Retina (tissue), 1 donor: ENCODE data around the gene PROSER3.
"Not testable (repeated sequence)": the region's sequence is repeated elsewhere in the genome, so short reads cannot be mapped to it uniquely, and the experiment has no call there.

Source experiments
- DNase-seq: peaks from one replicate; pipeline ENCODE4 v3.0.0-alpha.2; 2016

The PROSER3 gene

DNA sequence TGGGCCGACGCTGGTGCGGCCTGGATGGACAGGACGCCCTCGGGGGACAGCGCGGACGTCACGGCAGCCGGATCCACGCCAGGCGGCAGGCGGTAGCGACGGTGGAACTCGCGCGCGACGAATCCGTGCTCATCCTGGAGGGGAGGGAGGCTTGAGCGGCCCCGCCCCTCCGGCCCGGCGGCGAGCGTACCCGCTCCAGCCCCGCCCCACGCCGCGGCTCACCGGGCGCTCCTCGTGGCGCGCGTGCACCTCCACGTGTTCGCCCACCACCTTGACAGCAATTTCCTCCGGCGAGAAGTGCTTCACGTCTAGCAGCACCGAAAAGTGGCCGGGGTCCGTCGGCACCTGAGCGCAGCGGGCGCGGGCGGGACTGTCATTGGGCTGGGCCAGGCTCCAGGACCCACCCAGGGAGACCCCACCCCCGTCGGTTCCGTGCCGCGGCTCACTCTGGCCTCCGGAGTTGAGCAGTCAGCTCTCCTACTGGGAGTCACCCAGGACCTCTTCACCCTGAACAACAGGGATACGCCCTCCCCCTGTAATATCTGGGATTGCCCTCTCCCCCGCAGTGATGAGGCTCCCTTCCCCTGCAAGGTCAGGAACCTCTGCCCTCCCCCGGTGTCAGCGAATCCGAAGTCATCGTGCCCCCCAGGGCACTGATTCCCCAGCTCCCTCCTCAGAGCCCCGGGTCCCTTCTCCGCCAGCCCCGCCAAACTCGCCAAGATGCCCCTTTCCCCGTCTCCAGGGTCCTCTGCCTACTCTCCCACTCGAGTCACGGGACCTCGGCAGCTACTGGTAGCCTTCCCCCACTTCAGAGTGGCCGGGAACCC lies 2.2 kb upstream of the PROSER3 start:
- DNase-seq, result peak; percentile 59

DNA sequence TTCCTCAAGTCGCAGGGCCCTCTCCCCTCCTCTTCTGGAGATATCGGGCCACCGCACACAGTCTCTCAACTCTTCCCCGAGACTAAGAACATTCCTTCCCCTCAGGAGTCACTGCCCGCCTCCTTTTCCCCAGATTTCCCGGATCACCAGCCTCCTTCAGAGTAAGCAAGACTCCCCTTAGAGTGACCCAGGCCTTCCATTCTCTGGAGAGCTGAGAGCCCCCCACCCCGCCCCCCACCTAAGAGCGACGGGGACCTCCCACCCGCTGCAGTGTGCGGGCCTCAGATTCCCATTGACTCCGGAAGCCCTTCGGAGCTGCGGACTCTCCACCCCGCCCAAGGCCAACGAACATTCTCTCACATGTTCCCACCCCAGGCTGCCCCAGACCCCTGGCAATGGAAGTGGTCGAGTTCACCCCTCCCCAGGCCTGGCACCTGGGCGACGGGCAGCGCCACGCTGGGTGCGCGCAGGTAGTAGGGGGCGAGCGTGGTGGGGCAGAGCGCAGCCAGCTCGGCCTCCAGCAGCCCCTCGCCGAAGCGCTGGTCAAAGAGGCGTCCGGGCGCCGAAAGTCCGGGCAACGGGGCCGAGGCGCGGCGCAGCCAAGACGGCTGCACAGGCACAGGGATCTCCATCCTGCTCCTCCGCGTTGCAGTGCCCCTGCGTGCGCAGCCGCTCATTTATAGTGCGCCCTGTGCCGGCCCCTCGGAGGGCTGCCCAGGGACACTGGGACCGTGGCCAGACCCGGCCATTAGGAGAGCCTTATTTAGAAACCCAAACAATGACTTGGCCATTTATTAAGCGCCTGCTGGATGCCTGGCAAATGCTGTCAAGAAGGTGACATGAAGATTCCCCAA lies 1.4 kb upstream of the PROSER3 start, which contains the start of gene HSPB6:
Gene HSPB6, minus strand, starts transcription at position 653 of the 854 bp plus-strand sequence. Its CDS starts 21 bp downstream, at position 632.
- peak; percentile 55 for DNase-seq

DNA sequence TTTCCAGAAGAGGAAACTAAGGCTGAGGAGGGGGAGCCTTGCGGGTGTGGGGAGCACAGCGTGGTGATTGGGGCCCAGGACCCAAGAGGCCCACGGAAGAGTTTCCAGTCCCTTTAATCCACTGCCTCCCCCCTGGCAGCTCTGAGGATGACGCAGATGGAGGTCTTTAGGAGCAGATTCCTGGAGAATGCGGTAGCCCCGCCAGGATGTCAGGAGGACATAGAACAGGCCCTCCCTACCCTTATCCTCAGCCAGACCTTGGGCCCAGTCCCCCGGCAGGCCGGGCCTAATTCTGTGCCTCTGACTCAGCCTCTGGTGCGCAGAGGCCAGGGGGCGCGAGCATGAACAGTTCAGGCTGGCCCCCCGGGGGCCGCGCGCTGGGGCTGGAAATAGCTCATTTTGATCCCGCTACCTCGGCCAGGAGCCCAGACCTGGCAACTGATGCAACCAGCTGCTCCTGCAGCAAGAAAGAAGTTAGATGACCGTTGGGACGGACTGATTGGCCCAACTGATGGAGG lies 686 bp upstream of the PROSER3 start:
- no peak for DNase-seq

DNA sequence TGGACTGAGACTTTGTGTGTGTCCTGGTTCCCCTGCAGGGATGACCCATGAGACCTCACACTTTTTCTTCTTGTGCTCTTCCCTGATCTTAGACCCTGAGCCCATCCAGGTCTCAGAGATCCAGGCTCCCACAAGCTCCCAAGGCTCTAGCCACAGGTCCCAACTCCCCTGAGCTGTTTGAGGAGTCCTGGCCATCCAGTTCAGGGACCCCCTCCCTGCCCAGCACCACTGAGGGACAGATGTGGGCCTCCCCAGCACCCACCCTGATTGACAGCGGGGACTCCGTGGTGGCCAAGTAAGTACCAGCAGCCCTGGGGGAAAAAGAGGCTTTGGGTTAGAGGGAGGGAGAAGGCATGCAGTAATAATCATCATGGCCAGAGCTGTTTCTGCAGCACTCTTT lies 1.7 kb downstream of the PROSER3 start:
- no peak for DNase-seq

DNA sequence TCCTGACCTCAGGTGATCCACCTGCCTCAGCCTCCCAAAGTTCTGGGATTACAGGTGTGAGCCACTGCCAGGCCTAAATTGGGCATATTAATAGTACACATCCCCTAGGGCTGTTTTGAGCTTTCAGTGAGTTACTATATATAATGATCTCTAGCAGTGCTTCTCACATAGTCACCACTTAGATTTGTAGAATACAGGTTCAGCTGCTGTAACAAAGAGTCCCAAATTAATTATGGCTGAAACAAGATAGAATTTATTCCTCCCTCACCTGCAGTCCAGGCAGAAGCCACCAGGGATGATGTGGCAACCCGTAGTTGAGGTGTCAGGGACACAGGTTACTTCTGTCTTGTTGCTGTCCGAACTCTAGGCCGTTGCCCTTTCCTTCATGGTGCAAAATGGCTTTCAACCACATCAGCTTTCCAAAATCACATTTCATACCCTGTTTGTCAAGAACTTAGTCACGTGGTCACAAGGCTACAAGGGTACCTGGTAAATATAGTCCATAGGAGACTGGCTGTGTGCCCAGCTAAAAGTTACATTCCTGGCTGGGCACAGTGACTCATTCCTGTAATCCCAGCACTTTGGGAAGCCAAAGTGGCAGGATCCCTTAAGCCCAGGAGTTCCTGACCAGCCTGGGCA lies 2.9 kb downstream of the PROSER3 start:
- no peak for DNase-seq

DNA sequence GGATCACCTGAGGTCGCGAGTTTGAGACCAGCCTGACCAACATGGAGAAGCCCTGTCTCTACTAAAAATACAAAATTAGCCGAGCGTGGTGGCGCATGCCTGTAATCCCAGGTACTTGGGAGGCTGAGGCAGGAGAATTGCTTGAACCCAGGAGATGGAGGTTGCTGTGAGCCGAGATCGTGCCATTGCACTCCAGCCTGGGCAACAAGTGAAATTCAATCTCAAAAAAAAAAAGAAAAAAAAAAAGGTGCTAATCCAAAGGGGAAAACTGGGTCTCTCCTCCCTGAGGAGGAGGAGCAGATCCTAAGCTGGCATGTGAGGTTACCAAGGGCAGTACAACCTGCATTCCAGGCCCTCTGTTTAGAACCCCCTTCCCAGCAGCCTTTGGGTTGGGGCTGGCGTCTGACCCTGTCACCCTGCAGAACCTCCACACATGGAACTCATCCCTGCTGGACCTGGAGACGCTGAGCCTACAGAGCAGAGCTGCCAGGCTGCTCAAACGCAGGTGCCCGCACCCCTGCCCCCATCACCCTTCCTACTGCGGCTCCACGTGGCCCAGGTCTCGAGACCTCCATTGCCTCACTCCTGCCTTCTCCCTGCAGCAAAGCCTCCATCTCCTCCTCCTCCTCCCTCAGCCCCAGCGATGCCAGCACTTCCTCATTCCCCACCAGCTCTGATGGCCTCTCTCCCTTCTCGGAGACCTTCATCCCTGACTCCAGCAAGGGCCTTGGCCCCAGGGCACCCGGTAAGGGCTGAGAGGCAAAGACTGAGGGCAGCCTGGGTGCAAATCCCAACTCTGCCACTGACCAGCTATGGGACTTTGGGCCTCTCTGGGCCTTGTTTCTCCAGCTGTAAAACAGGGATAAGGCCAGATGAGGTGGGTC lies 6.7 kb downstream of the PROSER3 start:
- no peak for DNase-seq

DNA sequence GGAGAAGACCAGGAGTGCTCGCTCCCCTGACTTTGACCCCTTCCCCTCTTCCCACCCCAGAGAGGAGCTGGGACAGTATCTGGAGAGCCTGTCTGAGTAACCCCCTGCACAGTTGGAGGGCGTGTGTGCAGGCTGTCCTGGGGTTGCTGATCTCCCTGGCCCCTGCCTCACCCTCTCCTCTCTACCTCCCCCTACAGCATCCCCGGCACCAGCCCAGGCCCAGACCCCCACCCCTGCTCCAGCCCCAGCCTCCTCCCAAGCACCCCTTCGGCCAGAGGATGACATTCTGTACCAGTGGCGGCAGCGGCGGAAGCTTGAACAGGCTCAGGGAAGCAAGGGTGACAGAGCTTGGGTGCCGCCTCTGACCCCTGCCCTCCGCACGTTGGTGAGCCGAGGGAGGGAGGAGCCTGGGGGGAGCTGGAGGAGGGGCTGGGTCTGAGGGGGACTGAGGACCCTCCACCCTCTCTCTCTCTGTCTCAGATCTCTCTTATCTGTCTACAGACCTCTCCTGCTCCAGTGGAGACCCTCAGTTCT lies 8.7 kb downstream of the PROSER3 start:
- no peak for DNase-seq

DNA sequence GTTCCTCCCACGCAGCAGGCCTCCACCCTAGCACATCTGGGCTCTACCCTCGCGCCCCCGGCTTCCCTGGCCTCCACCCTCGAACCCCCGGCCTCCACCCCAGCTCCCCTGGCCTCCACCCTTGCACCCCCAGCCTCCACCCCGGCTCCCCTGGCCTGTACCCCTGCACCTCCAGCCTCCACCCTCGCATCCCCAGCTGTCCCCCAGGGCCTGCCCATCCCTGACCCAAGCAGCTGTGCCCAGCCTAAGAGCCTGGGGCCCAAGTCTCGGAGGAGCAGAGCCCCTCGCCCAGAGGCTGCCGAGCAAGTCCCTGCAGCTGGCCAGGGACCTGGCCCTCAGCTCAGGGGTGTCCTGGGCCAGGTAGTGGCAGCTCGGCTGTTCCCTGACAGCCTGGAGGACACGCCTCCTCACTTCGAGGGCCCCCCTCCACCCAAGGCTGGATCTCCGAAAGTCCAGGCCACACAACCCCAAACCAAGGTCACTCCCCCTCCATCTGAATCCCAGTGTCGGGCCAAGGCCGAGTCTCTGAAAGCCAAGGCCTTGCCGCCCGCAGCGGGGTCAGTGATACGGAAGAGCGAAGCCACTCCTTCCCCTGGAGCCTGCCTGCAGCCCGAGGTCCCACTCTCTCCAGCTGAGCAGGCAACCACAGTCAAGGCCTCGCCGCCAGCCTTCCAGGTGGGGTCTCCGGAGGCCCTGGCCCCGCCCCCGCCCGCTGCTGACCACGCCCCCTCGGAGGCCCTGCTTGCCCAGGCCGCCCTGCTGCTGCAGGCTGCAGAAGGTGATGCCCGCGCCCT lies 9.5 kb downstream of the PROSER3 start:
- DNase-seq, result peak; percentile 60

DNA sequence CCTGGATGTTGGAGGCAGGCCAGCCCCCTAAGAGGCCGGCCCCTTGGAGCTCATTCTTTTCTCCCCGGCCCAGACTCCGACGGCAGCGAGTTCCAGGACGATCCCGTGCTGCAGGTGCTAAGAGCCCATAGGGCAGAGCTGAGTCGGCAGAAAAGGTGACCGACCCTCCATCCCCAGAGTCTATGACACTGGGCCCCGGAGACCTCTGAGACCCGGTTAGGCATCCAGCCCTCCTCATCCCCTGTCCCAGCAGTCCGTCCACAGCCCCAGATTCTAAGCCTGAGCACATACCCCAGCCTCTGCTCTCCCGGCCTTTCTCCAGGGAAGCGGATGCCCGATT lies 10.1 kb downstream of the PROSER3 start:
- no peak for DNase-seq

DNA sequence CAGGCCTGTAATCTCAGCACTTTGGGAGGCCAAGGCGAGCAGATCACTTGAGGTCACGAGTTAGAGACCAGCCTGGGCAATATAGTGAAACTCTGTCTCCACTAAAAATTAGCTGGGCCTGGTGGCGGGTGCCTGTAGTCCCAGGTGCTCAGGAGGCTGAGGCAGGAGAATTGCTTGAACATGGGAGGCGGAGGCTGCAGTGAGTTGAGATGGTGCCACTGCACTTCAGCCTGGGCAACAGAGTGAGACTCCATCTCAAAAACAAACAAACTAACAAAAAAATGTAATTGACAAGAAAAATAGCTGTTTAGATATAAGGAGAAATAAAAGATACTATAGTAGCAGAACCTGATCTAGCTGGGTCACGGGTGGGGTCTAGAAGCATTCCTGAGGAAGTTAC lies 14.4 kb downstream of the PROSER3 start:
- DNase-seq, result not testable (repeated sequence)

DNA sequence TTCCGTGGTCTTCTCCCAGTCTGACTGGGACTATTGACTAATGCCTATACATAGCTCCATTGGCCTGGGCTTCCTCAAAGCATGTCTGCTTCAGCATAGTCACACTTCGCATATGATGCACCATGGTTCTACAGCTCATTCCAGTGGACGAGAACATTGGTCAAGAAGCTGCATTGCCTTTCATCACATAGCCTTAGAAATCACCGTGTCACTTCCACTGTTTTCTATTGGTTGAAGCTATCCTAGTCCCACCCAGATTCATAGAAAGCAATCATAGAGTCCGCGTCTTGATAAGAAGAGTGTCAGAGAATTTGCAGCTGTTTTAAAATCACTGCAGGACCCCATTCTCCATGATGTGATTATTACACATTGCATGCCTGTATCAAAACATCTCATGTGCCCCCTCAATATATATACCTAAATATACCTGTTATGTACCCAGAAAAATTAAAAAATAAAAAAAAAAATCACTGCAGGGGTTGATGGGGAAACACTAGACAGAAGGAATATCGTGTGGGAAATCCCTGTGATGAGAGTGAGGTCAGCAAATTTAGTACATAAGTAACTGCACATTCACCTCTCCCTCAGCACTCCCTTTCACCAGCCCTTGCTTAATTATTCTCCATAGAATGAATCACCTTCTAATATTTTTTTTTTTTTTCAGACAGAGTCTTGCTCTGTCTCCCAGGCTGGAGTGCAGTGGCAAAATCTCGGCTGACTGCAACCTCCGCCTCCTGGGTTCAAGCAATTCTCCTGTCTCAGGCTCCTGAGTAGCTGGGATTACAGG lies 15.2 kb downstream of the PROSER3 start:
- no peak for DNase-seq

DNA sequence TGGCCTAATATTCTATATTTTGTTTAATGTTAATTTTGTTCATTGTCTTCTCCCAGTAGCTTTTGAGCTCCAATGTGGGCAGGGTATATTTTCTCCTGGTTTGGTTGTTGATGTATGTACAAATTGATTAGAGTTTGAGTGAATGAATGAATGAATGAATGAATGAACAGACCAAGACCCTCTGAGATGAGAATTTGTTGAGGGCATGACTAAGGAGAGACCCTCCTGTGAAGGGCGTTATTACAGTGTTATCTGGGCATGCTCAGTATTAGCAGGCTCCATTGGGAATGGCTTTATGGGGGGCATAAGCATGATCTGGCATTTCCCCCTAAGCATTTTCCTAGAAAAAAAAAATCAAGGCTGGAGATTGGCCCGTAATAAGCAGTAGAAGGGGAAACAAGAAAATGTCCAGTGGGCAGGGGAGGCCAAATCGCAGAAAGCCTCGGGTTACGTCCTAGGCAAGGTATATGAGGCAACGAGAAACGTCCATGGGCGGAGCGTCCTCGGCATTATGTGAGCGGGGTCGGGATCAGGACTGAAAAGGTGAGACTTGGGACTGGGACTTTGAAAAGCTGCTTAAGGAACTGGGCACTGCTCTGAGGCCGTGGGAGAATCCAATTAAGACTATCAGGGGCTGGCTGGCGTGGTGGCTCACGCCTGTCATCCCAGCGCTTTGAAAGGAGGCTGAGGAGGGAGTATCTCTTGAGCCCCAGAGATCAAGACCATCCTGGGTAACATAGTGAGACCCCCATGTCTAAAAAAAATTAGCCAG lies 16.5 kb downstream of the PROSER3 start:
- no peak for DNase-seq

DNA sequence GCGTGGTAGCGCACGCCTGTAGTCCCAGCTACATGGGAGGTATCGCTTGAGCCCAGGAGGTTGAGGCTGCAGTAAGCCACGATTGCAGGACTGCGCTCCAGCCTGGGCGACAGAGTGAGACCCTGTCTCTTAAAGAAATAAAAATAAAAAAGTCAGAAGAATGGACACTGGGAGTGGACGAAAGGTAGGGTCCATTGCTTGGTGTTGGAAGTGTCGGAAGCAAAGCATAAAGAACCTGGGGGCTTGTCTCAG lies 17.0 kb downstream of the PROSER3 start:
- no peak for DNase-seq

DNA sequence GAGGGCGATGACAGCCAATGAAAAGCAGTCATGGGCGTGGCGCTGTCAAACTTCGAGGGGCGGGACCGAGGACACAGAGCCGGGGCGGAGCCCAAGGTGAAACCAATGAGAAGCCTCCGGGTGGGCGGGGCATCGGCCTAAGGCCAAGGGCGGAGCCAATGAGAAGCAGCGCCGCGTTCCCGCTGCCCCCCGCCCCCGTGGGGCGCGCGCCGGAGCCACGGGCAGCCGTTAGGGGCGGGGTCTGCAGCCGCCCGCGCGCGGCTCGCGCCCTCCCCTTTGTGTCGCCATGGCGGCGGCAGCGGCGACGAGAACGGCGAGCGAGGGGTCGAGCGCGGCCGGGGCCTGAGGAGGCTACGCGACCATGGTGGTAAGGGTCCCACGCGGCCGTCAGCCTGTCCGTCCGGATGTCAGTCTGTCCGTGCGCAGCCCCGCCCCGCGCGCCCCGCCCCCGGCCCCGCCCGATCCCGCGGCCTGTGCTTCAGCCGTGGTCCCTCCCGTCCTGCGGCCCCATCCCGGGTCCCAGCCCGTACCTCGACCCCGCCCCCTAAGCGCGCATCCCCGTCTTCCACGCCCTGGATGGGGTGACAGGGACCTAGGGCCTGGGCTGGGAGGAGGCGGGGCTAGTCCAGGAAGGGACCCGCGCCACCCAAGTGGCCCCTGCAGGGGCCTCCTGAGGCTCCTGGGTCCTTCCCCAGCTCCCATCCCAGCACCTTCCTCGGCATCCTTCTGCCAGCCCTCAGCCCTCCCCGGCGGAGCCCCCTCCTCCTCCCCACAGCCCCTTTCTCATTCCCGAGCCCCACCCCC lies 17.5 kb downstream of the PROSER3 start, which contains the start of gene ARHGAP33:
Gene ARHGAP33, plus strand, starts transcription at position 267 of the 804 bp plus-strand sequence. Its CDS starts 95 bp downstream, at position 362.
- DNase-seq, result peak; percentile 96

DNA sequence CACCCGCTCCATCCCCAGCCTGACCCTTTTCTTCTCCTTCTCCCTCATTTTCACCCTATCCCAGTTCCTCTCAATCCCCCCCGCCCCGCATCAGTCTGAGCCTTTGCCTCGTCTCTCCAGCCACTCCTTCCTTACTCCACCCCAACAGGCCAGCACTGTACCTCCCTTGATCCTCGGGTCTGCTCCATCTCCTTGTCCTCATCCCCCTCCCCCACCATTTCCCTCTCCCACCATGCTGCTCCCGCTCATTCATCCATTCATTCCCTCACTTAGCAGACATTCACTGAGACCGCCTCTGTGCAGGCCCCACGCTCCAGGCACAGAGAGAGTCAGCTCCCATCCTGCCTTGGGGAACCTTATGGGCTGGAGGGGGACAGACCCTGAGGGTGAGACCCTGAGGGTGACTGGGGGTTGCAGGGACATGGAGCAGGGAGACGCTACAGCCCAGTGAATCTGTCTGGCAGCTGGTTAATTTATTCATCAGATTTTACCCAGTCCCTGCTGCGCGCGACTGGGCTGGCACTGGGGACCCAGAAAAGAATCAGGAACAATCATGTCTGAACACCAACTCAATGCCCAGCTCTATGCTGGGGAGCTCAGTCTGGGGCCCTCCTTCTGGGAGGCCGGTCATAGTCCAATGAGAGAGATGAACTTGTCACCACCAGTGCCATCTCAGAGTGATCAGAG lies 18.3 kb downstream of the PROSER3 start:
- peak; percentile 67 for DNase-seq

DNA sequence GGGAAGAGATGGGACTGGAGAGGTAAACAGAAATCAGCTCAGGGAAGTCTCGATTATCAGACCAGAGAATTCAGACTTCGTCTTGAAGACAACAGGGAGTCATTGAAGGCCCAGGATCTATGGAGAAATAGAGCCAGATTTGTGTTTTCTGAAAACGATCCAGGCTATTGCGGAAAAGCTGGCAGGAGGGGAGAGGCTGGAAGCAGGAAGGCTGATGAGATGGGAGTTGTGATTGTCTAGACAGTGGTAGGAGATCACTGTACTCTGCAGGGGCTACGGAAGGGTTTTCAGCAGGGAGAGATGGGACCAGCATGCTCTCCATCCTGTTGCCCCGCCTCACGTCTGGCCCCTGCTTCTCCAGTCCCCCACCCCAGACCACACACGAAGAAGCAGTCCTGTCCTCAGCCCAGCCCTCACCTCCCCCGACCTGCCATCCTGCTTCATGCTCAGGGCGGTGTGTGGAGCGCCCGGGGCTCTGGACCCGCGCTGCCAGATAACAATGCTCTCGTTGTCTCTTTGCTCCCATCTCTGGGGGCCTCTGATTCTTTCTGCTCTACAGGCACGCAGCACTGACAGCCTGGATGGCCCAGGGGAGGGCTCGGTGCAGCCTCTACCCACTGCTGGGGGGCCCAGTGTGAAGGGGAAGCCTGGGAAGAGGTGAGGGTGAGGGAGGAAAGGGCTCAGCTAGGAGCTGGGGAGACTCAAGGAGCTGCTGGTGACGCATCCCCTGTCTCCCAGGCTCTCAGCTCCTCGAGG lies 19.3 kb downstream of the PROSER3 start:
- DNase-seq, result peak; percentile 84

DNA sequence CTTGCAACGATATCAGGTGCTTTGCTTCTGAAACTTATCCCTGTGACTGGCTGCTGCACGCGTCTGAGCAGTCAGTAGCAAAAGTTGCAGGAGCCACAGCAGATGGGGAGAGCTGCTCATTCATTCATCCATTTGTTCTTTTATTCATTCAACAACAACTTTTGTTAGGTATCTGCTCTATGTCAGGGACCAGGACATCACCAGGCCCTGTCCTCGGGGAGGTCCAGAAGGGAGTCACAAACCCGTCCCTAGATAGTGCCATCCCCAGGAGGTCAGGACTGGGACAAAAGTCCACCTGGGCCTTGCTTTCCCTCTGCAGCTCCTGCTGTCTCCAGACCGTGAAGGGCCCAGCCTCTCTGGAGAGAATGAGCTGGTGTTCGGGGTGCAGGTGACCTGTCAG lies 20.0 kb downstream of the PROSER3 start:
- no peak for DNase-seq
